BJ (cell line): ENCODE data around the gene CTNND2. TPM values are rescaled to one million over a fixed set of nuclear protein-coding genes. Genes with fewer than 3 reads are reported as not detected.
"Not testable (repeated sequence)": the region's sequence is repeated elsewhere in the genome, so short reads cannot be mapped to it uniquely, and the experiment has no call there.

Experiments used
- CTCF ChIA-PET: fragments of 350-600 bp; formaldehyde crosslinking; extraction: SDS; loops from one replicate; lab custom pipeline; 2021; ENCODE audit warnings: antibody characterized with exemption, inconsistent platforms; lab: Yijun Ruan, JAX
- POLR2A ChIA-PET: fragments of 300-600 bp; sonication (Branson Sonifier 250); formaldehyde crosslinking; extraction: SDS; loops from one replicate; lab custom pipeline; 2021; ENCODE audit warnings: antibody characterized with exemption; lab: Charles Lee
- DNase-seq: peaks from one replicate; pipeline ENCODE4 v3.0.0-alpha.2; 2011; ENCODE audit warnings: low read depth
- H3K27me3 ChIP-seq: 2 replicates; pipeline ENCODE4 v1.6.0; 2011; ENCODE audit warnings: low read length; ENCODE audit not compliant: control insufficient read depth, insufficient read depth
- H3K36me3 ChIP-seq: 2 replicates; pipeline ENCODE4 v1.5.1; 2011; ENCODE audit warnings: low read length; ENCODE audit not compliant: control insufficient read depth, insufficient read depth
- H3K4me3 ChIP-seq: 2 replicates; pipeline ENCODE4 v1.5.1; 2011; ENCODE audit warnings: low read depth, mild to moderate bottlenecking, control low read depth, low read length
- polyA plus RNA-seq: library from polyadenylated mRNA; depleted of rRNA; stranded (reverse); fragments of >200 nt; gene quantifications from 2 replicates; pipeline ENCODE4 v1.2.3, GENCODE V29; 2011
- TF ChIP-seq, protein P1 (sequence below): IDR thresholded peaks from 2 replicates; pipeline ENCODE4 v1.5.1; 2011; ENCODE audit warnings: low read depth, mild to moderate bottlenecking, control low read depth, inconsistent platforms, low read length, moderate library complexity; ENCODE audit not compliant: insufficient read depth

The CTNND2 gene
- polyA plus RNA-seq, 1 experiment, result not detected

DNA sequence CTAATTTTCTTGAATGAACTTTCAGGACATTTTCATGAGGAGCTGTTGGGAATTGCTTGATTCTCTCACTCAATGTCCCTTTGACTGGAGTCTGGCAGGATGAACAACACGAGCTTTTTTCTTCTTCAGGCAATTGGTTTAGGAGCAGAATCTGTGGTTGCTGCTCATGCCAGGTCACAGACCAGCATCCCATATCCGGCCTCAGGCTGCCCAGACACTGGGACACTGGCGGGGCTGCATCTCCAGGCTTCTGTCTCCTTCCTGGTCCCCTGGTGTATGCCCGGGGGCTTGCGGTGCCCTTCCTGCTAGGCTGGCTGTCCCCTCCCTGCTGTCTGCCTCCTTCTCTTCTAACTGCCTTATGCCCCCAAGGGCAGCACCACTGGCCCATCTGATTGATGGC lies 831.7 kb downstream of the CTNND2 start:
- no peak for DNase-seq
- H3K36me3 ChIP-seq, result no peaks in the 10 kb centered on the region
- TF ChIP-seq, protein P1, sequence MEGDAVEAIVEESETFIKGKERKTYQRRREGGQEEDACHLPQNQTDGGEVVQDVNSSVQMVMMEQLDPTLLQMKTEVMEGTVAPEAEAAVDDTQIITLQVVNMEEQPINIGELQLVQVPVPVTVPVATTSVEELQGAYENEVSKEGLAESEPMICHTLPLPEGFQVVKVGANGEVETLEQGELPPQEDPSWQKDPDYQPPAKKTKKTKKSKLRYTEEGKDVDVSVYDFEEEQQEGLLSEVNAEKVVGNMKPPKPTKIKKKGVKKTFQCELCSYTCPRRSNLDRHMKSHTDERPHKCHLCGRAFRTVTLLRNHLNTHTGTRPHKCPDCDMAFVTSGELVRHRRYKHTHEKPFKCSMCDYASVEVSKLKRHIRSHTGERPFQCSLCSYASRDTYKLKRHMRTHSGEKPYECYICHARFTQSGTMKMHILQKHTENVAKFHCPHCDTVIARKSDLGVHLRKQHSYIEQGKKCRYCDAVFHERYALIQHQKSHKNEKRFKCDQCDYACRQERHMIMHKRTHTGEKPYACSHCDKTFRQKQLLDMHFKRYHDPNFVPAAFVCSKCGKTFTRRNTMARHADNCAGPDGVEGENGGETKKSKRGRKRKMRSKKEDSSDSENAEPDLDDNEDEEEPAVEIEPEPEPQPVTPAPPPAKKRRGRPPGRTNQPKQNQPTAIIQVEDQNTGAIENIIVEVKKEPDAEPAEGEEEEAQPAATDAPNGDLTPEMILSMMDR, result no peak
- no peak overlapping the region for H3K4me3 ChIP-seq
- peaks cover 3% of the 10 kb centered on the region for H3K27me3 ChIP-seq
- POLR2A ChIA-PET, result no interaction called here
- CTCF ChIA-PET, result no interaction called here

DNA sequence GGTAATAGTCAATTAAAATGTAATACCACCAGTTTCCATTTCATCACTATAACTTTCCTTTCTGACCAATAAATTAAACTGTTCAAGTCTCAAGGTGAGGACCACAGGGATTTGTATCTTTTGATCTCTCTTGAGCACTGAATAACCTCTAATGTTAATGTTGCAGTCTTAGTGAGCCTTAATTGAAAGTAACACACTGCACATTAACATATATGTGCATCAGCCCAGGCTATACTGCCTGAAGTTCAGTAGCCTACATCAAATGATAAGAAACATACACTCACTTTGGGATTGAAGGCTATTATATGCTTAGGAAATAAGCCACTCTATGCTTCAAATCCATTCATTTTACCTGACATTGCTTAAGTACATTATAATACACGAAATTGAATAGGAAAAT lies 832.2 kb downstream of the CTNND2 start:
- POLR2A ChIA-PET, result no interaction called here
- no peak overlapping the region for H3K4me3 ChIP-seq
- CTCF ChIA-PET, result no interaction called here
- DNase-seq, result no peak
- peaks cover 3% of the 10 kb centered on the region for H3K27me3 ChIP-seq
- TF ChIP-seq, protein P1, result no peak
- no peaks in the 10 kb centered on the region for H3K36me3 ChIP-seq

DNA sequence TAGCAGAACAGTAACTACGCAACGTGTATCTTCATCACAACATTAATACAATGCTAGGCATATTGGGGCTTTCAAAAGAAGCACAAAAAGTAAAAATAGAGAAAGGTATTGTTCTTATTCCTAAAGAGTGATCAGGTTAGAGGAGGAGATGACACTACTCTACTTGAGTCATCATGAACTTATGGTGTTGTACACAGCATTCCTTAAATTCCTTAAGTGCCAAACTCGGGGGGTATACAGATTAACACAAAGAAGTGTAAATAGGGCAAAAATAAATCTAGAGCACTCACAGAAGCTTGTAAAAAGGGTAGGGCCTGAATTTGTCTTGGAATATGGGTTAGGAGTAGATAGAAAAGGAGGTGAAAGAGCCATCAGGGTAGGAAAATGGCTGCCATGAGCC lies 835.2 kb downstream of the CTNND2 start:
- H3K27me3 ChIP-seq, result peaks cover 3% of the 10 kb centered on the region; the same call in 1 of the 2 replicates
- no peaks in the 10 kb centered on the region for H3K36me3 ChIP-seq
- H3K4me3 ChIP-seq, result no peak overlapping the region
- TF ChIP-seq, protein P1, result no peak
- no peak for DNase-seq
- ChIA-PET CTCF (no interaction called here), POLR2A (no interaction called here)

DNA sequence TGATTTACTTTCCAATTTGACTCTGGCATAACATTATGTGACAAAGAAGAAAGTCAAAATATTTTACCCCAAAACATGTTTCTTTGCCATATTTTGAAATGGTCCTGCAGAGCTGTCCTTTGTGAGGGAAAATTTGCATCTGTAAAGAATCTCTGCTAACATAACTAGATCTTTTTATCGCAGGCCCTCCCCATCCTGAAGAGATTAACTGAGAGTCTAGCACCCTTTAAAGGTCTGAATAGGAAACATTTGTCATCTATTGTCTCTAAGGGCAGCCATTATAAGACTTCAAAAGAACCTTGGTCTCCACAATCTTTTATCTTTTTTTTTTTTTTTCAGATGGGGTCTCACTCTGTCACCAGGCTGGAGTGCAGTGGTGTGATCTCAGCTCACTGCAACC lies 838.5 kb downstream of the CTNND2 start:
- POLR2A ChIA-PET, DNase-seq, H3K27me3 ChIP-seq, H3K36me3 ChIP-seq, H3K4me3 ChIP-seq: not testable (repeated sequence)
- CTCF ChIA-PET, result interaction anchor here (0.6 kb wide), 1 partner anchor 110 kb away, joined by 3 read pairs; no protein-coding TSS in a partner anchor

DNA sequence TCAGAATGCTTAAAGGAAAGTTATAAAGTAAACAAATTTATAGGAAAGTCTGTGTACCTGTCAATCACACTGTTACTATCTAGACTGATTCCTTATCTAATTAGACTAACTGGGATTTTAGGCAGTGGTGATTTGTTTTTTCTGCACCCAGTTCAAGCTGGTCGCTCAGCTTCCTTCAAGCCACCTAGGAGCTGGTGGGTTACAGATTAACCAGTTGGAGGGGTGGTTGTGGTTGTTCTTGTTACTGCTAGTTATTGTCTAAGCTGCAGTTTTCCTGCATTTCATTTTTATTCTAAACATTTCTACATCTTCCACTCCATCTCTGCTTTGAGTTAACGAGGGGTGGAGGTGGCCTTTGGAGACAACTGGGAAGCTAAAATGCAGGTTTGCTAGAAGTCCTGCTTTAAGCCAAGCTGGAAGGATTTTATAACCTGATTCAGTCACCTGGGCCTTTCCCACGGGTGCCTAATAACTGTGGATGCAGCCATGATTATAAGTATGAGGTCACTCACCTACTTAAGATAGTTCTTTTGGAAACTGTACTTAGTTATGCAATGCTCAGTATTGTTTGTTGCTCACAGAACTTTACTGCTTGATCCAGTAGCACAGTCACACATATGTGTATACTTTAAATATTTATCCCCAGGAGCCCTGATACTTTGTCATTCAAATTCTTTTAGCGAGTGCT lies 839.3 kb downstream of the CTNND2 start:
- no peaks in the 10 kb centered on the region; the same call in 1 of the 2 replicates for H3K27me3 ChIP-seq
- ChIA-PET CTCF (interaction anchor here (0.6 kb wide), 1 partner anchor 111 kb away, joined by 3 read pairs; no protein-coding TSS in a partner anchor), POLR2A (no interaction called here)
- DNase-seq, result no peak
- H3K4me3 ChIP-seq, result no peak overlapping the region
- TF ChIP-seq, protein P1, result no peak
- no peaks in the 10 kb centered on the region for H3K36me3 ChIP-seq

DNA sequence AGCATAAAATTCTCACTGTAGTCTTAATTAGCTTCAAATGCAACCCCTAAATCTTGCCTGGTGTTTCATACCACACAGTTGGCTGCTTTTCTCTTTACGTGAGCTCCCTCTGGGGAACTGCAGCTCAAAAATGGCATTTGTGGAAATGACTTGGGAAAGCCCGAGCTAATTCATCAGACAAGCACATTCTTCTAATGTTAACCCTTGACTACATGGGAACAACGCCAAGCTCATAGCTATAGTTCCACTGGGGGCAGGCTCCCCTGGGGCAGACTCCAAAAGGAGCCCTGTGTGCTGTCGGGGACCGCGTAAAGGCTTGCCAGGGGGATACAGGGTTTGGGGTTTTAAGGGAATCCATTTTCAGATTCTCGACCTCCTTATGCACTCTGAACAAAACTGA lies 841.8 kb downstream of the CTNND2 start:
- POLR2A ChIA-PET, result no interaction called here
- DNase-seq, result no peak
- Histone ChIP-seq H3K4me3 (no peak overlapping the region), H3K27me3 (no peaks in the 10 kb centered on the region; the same call in 1 of the 2 replicates), H3K36me3 (no peaks in the 10 kb centered on the region)
- CTCF ChIA-PET, result no interaction called here
- TF ChIP-seq, protein P1, result no peak
